H1 (cell line): ENCODE data around the gene SPRR1B.

Source experiments
- CBX8 ChIP-seq: fragments of 300-800, 300-1000 bp; sonication (generic); IDR thresholded peaks from 2 replicates; pipeline ENCODE4 v1.7.1; 2016; ENCODE audit warnings: low read depth, low read length, borderline replicate concordance
- CEBPB ChIP-seq: IDR thresholded peaks from 2 replicates; pipeline ENCODE4 v1.6.1; 2012; ENCODE audit warnings: low read depth, low read length
- CTCF ChIP-seq, 3 experiments: IDR thresholded peaks; 1 replicate in 2 of 3; 2 replicates in 1 of 3; pipeline versions ENCODE4 v1.5.1 to v1.6.1; 2011; ENCODE audit warnings: low read length in 3 of 3, mild to moderate bottlenecking in 3 of 3, inconsistent platforms in 2 of 3, low read depth in 1 of 3, moderate library complexity in 1 of 3; ENCODE audit not compliant: insufficient read depth in 1 of 3; ENCODE audit errors: control extremely low read depth in 1 of 3
- GABPA ChIP-seq: IDR thresholded peaks from 2 replicates; pipeline ENCODE4 v1.6.1; 2011; ENCODE audit warnings: mild to moderate bottlenecking, low read length, moderate library complexity, borderline replicate concordance; ENCODE audit not compliant: insufficient read depth
- KDM1A ChIP-seq: fragments of 200-600, 300-600 bp; sonication (generic); IDR thresholded peaks from 2 replicates; pipeline ENCODE4 v1.7.1; 2016; ENCODE audit warnings: mild to moderate bottlenecking, low read length, borderline replicate concordance
- MAFK ChIP-seq: IDR thresholded peaks from 2 replicates; pipeline ENCODE4 v1.6.1; 2012; ENCODE audit warnings: low read depth, mild to moderate bottlenecking, improper control_type of control experiment, low read length
- POLR2A ChIP-seq, 2 experiments: IDR thresholded peaks; 1 replicate in 1 of 2; 2 replicates in 1 of 2; pipeline ENCODE4 v1.6.1; 2011; ENCODE audit warnings: low read depth in 2 of 2, low read length in 2 of 2, mild to moderate bottlenecking in 2 of 2; ENCODE audit errors: control extremely low read depth in 1 of 2
- RNF2 ChIP-seq: fragments of 200-900, 300-1000 bp; sonication (generic); IDR thresholded peaks from 2 replicates; pipeline ENCODE4 v1.7.1; 2016; ENCODE audit warnings: borderline replicate concordance, low read depth, mild to moderate bottlenecking, antibody characterized with exemption, low read length; ENCODE audit not compliant: poor library complexity, severe bottlenecking; ENCODE audit errors: missing control alignments
- TEAD4 ChIP-seq: IDR thresholded peaks from 2 replicates; pipeline ENCODE4 v1.6.1; 2012; ENCODE audit warnings: low read depth, low read length, inconsistent platforms, mixed read lengths

DNA sequence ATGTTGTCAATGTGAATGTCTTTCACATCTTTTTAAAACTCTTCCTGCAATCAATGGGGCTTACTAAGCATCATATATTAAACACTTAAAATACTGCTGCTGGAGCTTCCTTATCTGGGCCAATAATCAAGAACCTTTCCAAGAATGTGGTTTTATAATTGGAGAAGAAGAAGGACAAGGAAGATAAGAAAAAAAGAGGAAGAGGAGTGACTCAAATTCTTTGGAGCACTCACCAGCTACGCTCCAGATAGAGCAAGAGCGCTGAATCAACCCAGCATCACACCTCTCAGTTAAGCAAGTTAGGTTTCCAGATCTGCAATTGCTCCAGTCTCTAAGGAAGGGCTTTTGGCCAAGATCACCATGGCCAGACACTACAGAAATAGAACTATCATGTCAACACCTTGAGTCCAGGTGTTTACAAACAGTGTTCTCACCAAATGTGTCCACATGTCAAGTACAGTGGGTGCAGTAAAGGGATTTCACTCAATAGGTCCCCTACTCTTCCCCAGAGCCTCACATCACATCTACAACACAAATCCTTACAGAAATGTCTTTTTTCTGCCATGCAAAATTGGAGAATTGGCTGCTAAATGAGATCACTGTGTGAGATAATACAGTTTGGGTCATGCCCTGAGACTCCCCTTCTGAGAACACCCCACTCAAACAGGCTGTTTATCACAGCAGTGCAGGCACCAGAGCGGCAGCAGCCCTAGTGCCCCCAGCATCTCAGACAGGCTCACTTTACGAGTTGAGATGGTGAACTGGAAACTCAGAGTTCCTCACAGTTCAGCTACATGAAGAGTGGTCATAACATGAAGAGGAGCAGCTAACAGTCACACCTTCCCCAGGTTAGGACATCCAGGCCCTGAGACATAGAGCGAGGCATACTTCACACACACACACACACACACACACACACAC is 42.1 kb downstream of the SPRR1B start:
- TF ChIP-seq MAFK = no peak
- no peak for TF ChIP-seq CTCF (IDR thresholded peaks at IDR 0.05; ENCODE audit: control extremely low read depth in 1 of 3, insufficient read depth in 1 of 3, low read depth in 1 of 3, low read length in 3 of 3)
- TF ChIP-seq KDM1A = no peak
- TF ChIP-seq CEBPB = no peak
- no peak for TF ChIP-seq GABPA
- TF ChIP-seq TEAD4 = no peak
- no peak for TF ChIP-seq POLR2A (IDR thresholded peaks at IDR 0.05; ENCODE audit: control extremely low read depth in 1 of 2, low read depth in 2 of 2, low read length in 2 of 2)
- TF ChIP-seq CBX8 = no peak
- no peak for TF ChIP-seq RNF2
